K562 (cell line): Measurements from ENCODE around the gene QRICH1. TPM values are rescaled to one million over a fixed set of nuclear protein-coding genes. Genes with fewer than 3 reads are reported as not detected.

Source experiments
- CBX2 ChIP-seq: fragments of 200-600 bp; sonication (generic); IDR thresholded peaks from one replicate; pipeline ENCODE4 v1.6.1; 2012; ENCODE audit warnings: mild to moderate bottlenecking, low read length, inconsistent platforms; ENCODE audit not compliant: insufficient read depth, poor library complexity, severe bottlenecking
- CHD1 ChIP-seq: fragments of 200-600 bp; sonication (generic); IDR thresholded peaks from one replicate; pipeline ENCODE4 v1.6.1; 2012; ENCODE audit warnings: mild to moderate bottlenecking, moderate library complexity, low read length, inconsistent platforms
- CXXC5 ChIP-seq: fragments of 250-450 bp; sonication (Bioruptor Pico); IDR thresholded peaks from 2 replicates; pipeline ENCODE4 v1.8.0; 2022; ENCODE audit warnings: inconsistent platforms, mild to moderate bottlenecking, moderate library complexity
- GABPB1 ChIP-seq: sonication (generic); formaldehyde crosslinking; IDR thresholded peaks from 2 replicates; pipeline ENCODE4 v1.8.0; 2022; ENCODE audit warnings: mild to moderate bottlenecking, missing genetic modification reagents
- IFI16 ChIP-seq: fragments of 250-450 bp; sonication (Bioruptor Pico); IDR thresholded peaks from 2 replicates; pipeline ENCODE4 v2.1.2; 2022; ENCODE audit warnings: mild to moderate bottlenecking, inconsistent platforms
- KAT7 ChIP-seq: sonication (generic); formaldehyde crosslinking; IDR thresholded peaks from 2 replicates; pipeline ENCODE4 v1.8.0; 2022; ENCODE audit warnings: missing genetic modification reagents, mild to moderate bottlenecking, borderline replicate concordance
- MCM7 ChIP-seq, 2 experiments: fragments of 450-650 bp; IDR thresholded peaks; 2 replicates each; pipeline ENCODE4 v1.6.1; 2016 to 2018
- MYNN ChIP-seq, 2 experiments: sonication (generic); formaldehyde crosslinking in 1 of 2; IDR thresholded peaks; 2 replicates each; pipeline versions ENCODE4 v1.5.0 to v1.6.1; 2016 to 2020; ENCODE audit warnings: antibody characterized with exemption in 1 of 2, missing genetic modification reagents in 1 of 2
- NFE2L1 ChIP-seq: fragments of 450-650 bp; IDR thresholded peaks from 2 replicates; pipeline ENCODE4 v1.6.1; 2016; ENCODE audit warnings: missing genetic modification characterization, low read depth, mild to moderate bottlenecking, missing compliant biosample characterization, moderate library complexity, borderline replicate concordance
- NR4A1 ChIP-seq, 2 experiments: fragments of 250-450 bp in 1 of 2; fragments of 450-650 bp in 1 of 2; sonication (Bioruptor Pico) in 1 of 2; IDR thresholded peaks; 2 replicates each; pipeline versions ENCODE4 v1.4.0 to v1.6.1; 2016 to 2020; ENCODE audit warnings: mild to moderate bottlenecking in 2 of 2, missing compliant biosample characterization in 1 of 2, missing genetic modification characterization in 1 of 2, moderate library complexity in 1 of 2
- PCBP1 ChIP-seq: fragments of 200-400 bp; formaldehyde crosslinking; IDR thresholded peaks from 2 replicates; pipeline ENCODE4 v1.6.1; 2018; ENCODE audit warnings: mild to moderate bottlenecking, low read depth, low read length; ENCODE audit not compliant: poor library complexity, severe bottlenecking
- RBM34 ChIP-seq: fragments of 200-400 bp; formaldehyde crosslinking; IDR thresholded peaks from 2 replicates; pipeline ENCODE4 v1.6.1; 2018; ENCODE audit warnings: low read length, borderline replicate concordance; ENCODE audit not compliant: insufficient read depth
- SMARCA4 ChIP-seq: fragments of 450-650 bp; IDR thresholded peaks from 2 replicates; pipeline ENCODE4 v1.6.1; 2016
- TBP ChIP-seq: optimal IDR thresholded peaks from 2 replicates; pipeline ENCODE3; 2011; ENCODE audit warnings: low read depth, low read length, improper control_type of control experiment
- THRAP3 ChIP-seq: fragments of 450-650 bp; IDR thresholded peaks from 2 replicates; pipeline ENCODE4 v1.6.1; 2016; ENCODE audit warnings: mild to moderate bottlenecking, inconsistent platforms, borderline replicate concordance
- U2AF1 ChIP-seq: fragments of 200-400 bp; formaldehyde crosslinking; optimal IDR thresholded peaks from 2 replicates; pipeline ENCODE3; 2017; ENCODE audit warnings: mild to moderate bottlenecking, low read depth, low read length, moderate library complexity
- ZFP1 ChIP-seq: fragments of 450-650 bp; formaldehyde crosslinking; IDR thresholded peaks from 2 replicates; pipeline ENCODE4 v1.4.0; 2020; ENCODE audit warnings: mild to moderate bottlenecking, mixed read lengths
- ZNF239 ChIP-seq: fragments of 250-450 bp; sonication (Bioruptor Pico); IDR thresholded peaks from 2 replicates; pipeline ENCODE4 v1.4.0; 2020; ENCODE audit warnings: mild to moderate bottlenecking
- ZNF274 ChIP-seq: IDR thresholded peaks from 2 replicates; pipeline ENCODE4 v1.6.1; 2011; ENCODE audit warnings: low read depth, mild to moderate bottlenecking, low read length, moderate library complexity, borderline replicate concordance
- ZNF282 ChIP-seq: sonication (generic); formaldehyde crosslinking; IDR thresholded peaks from 2 replicates; pipeline ENCODE4 v1.8.1; 2023; ENCODE audit warnings: missing genetic modification reagents
- ZNF431 ChIP-seq: sonication (generic); formaldehyde crosslinking; IDR thresholded peaks from 2 replicates; pipeline ENCODE4 v1.8.0; 2022; ENCODE audit warnings: mild to moderate bottlenecking, missing genetic modification reagents
- ZNF57 ChIP-seq: fragments of 450-650 bp; formaldehyde crosslinking; IDR thresholded peaks from 2 replicates; pipeline ENCODE4 v1.4.0; 2020; ENCODE audit warnings: mild to moderate bottlenecking, moderate library complexity
- polyA plus RNA-seq, 8 experiments: library from polyadenylated mRNA; depleted of rRNA in 4 of 8; stranded (reverse) in 5 of 8; unstranded in 3 of 8; fragments of >200 nt; fragmentation: Nextera tagmentation in 2 of 8; fragmentation: Illumina TruSeq in 1 of 8; extraction: Ambion mirVana in 2 of 8; extraction: Trizol in 1 of 8; gene quantifications; 2 replicates each; pipeline versions ENCODE4 v1.2.1 to v1.2.3, GENCODE V29; 2011 to 2014; ENCODE audit warnings: inconsistent platforms in 1 of 8, missing spikeins in 1 of 8
- total RNA-seq, 7 experiments: library from RNA; depleted of rRNA in 6 of 7; stranded (reverse); fragments of >200 nt in 6 of 7; fragmentation: Illumina TruSeq in 2 of 7; extraction: Trizol in 2 of 7; gene quantifications; 2 replicates each; pipeline versions ENCODE4 v1.2.1 to v1.2.3, GENCODE V29; 2011 to 2021; ENCODE audit warnings: low replicate concordance in 1 of 7
- TF ChIP-seq, protein P1 (sequence below), 2 experiments: IDR thresholded peaks; 2 replicates each; pipeline ENCODE4 v1.6.1; 2012; ENCODE audit warnings: improper control_type of control experiment in 2 of 2, low read depth in 2 of 2, low read length in 2 of 2, borderline replicate concordance in 1 of 2
- TF ChIP-seq, protein P2 (sequence below): fragments of 250-450 bp; sonication (Bioruptor Pico); IDR thresholded peaks from 2 replicates; pipeline ENCODE4 v1.9.0; 2021; ENCODE audit warnings: mild to moderate bottlenecking
- TF ChIP-seq, protein P3 (sequence below), 2 experiments: fragments of 450-650 bp; IDR thresholded peaks; 2 replicates each; pipeline ENCODE4 v1.6.1; 2016

Gene QRICH1
- total and polyA plus RNA-seq, 9 of the 15 experiments (the other 6 are each of a cell fraction or from before 2014, with no cell fraction given), result 20.1 to 99.2 (median 56.7) TPM

DNA sequence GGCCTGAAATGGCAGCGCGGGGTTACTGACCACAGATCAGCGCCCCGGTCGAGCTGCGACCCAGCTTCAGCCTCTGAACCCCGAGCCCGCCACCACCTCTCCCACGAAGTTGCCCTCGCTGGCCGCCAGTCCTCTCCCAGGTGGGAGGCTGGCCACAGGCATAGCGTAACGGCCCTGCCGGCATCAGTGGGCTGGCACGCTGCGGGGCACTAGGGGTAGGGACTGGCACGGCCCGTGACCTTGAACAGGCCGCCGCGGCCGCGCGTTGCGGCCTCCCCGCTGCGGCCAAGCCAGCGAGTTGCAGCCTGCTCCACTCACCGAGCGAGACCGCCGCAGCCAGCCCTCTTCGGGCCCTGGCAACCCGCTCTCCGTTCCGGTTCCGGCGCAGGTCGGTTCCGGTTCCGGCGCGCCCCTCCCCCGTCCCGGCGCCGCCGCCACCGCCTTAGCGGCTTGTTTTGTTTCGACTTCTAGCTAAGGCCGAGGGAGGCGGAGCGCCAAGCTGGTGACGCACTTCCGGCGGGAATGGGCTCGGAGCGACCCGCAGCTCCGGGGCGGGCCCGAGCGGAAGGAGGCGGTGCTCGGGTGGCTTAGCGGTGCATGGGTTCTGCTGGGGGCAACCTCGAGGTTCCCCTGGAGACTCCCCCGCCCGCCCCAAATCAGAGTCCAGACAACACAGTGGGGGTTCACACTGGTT is 26.7 kb upstream of the QRICH1 start, which contains the start of gene USP19 (continued):
- TF ChIP-seq MYNN (IDR thresholded peaks at IDR 0.05), result 0 out of 2 replicates have a peak, but pooled peaks have one; percentile 18
- no peak for TF ChIP-seq MYNN (CRISPR knock-in tag; IDR thresholded peaks at IDR 0.05)
- TF ChIP-seq, protein P1, sequence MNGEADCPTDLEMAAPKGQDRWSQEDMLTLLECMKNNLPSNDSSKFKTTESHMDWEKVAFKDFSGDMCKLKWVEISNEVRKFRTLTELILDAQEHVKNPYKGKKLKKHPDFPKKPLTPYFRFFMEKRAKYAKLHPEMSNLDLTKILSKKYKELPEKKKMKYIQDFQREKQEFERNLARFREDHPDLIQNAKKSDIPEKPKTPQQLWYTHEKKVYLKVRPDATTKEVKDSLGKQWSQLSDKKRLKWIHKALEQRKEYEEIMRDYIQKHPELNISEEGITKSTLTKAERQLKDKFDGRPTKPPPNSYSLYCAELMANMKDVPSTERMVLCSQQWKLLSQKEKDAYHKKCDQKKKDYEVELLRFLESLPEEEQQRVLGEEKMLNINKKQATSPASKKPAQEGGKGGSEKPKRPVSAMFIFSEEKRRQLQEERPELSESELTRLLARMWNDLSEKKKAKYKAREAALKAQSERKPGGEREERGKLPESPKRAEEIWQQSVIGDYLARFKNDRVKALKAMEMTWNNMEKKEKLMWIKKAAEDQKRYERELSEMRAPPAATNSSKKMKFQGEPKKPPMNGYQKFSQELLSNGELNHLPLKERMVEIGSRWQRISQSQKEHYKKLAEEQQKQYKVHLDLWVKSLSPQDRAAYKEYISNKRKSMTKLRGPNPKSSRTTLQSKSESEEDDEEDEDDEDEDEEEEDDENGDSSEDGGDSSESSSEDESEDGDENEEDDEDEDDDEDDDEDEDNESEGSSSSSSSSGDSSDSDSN (IDR thresholded peaks at IDR 0.05; ENCODE audit: borderline replicate concordance in 1 of 2, low read depth in 2 of 2, low read length in 2 of 2), result no peak
- peak; percentile 67 for TF ChIP-seq CHD1
- no peak for TF ChIP-seq SMARCA4
- peak; percentile 69 for TF ChIP-seq CXXC5 (CRISPR knock-in tag)
- TF ChIP-seq ZFP1, result no peak
- TF ChIP-seq, protein P2, sequence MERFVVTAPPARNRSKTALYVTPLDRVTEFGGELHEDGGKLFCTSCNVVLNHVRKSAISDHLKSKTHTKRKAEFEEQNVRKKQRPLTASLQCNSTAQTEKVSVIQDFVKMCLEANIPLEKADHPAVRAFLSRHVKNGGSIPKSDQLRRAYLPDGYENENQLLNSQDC, result no peak
- peak; percentile 96 for TF ChIP-seq GABPB1 (CRISPR knock-in tag)
- TF ChIP-seq U2AF1, result peak; percentile 50
- TF ChIP-seq ZNF239 (CRISPR knock-in tag), result no peak
- no peak for TF ChIP-seq ZNF431 (CRISPR knock-in tag)
- TF ChIP-seq ZNF282 (CRISPR knock-in tag), result no peak
- TF ChIP-seq TBP, result peak; percentile 39
- TF ChIP-seq NR4A1 (CRISPR knock-in tag; IDR thresholded peaks at IDR 0.05), result no peak
- no peak for TF ChIP-seq NR4A1 (tag; IDR thresholded peaks at IDR 0.05)
- TF ChIP-seq IFI16 (CRISPR knock-in tag), result no peak
- TF ChIP-seq PCBP1, result peak; percentile 56
- no peak for TF ChIP-seq ZNF57
- TF ChIP-seq CBX2, result no peak
- TF ChIP-seq KAT7, result peak; percentile 35; the same call in 1 of the 2 replicates
- TF ChIP-seq MCM7 (IDR thresholded peaks at IDR 0.05), result no peak
- no peak for TF ChIP-seq RBM34
- TF ChIP-seq ZNF274, result no peak
- TF ChIP-seq NFE2L1 (tag), result no peak
- TF ChIP-seq THRAP3, result no peak
- TF ChIP-seq, protein P3, sequence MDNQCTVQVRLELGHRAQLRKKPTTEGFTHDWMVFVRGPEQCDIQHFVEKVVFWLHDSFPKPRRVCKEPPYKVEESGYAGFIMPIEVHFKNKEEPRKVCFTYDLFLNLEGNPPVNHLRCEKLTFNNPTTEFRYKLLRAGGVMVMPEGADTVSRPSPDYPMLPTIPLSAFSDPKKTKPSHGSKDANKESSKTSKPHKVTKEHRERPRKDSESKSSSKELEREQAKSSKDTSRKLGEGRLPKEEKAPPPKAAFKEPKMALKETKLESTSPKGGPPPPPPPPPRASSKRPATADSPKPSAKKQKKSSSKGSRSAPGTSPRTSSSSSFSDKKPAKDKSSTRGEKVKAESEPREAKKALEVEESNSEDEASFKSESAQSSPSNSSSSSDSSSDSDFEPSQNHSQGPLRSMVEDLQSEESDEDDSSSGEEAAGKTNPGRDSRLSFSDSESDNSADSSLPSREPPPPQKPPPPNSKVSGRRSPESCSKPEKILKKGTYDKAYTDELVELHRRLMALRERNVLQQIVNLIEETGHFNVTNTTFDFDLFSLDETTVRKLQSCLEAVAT (IDR thresholded peaks at IDR 0.05), result no peak
